ENCODE results near the gene VAC14. TPM values are rescaled to one million over a fixed set of nuclear protein-coding genes. Genes with fewer than 3 reads are reported as not detected.
"Not testable (repeated sequence)": the region's sequence is repeated elsewhere in the genome, so short reads cannot be mapped to it uniquely, and the experiment has no call there.

VAC14 gene
- total RNA-seq, 1 experiment from 2014 or later = 83.0 TPM

DNA sequence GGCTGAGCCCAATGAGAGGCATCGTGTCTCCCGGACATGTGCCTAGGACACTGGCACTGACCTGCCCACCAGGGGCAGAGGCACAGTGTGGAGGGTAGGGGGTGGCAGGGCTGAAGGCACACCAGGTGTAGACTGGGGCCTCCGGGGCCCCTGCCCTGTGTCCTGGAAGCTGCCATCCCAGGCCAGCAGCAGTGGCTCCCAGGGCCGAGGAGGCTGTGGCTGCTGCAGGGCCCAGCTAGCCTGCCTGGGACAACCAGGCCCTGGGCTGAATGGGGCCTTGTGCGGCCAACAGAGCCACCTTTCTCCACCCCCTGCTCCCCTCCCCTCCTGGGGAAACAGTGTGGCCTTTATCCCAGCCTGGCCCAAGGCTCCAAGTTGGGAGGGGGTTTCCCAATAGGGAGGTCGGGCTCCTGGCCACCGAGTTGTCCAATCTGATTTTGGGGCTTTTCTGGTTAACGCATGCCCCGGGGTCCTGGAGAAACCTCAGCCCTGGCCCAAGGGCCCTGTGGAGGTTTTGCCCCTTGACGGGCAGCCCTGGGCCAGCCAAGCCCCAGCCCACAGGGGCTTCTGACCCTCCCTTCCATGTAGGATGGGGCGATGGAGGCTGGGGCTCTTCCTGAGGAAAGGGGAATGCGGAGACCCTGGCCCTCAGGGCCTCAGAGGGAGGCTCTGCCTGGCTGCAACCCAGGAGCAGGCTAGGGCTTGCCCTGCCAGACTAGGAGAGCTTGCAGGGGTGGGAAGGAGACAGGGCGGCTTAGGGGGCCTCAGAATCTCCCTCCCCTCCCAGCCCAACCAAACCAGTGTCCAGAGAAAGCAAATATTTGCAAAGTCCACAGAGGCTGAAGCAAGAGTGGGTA lies 119.3 kb downstream of the VAC14 start:
- no peak for DNase-seq

DNA sequence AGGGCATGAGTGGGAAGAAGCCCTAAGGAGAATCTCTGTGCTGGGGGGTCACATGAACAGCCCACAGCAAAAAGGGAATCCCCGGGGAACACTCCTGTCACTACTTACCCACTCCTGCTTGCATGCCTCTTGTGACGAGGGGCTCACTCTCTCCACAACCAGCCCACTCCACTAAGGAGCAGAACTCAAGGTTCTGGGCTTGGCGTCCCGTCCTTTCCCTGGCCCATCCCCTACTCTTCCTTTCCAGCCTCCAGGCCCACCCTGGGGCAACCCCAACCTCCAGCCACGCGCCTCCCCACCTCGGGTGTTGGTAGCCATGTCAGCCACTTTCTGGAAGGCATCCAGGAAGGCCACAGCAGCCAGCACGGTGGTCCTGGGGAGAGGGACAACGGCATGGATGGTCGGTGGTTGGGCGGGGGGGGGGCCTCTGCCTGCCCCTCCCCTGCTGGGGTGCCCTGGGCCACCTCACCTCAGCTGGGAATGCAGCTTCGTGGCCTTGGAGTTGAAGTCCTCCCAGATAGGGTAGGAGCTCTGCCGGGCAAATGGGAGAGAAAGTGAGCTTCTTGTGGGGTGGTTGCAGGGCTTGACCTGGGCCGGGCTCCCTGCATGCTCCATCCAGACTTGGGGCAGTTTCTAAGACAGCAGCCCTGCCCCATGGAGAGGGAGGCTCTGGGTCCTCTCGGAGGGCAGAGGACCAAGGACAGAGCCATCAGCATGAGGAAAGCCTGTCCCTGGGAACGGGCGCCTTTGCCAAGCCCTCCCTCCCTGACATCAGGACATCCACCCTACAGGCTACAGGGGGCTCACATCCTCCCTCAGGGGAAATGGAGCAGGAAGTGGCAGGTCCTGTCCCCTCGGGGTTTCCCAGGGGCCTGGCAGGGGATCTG lies 120.2 kb downstream of the VAC14 start:
- no peak for DNase-seq
- H3K4me3 ChIP-seq (ENCODE audit: insufficient read depth, low read depth, low read length) = no peak overlapping the region
- H3K27me3 ChIP-seq (ENCODE audit: control insufficient read depth, insufficient read depth, low read length) = no peaks in the 10 kb centered on the region
- H3K36me3 ChIP-seq (replicated peaks; ENCODE audit: control insufficient read depth, insufficient read depth, low read length) = peaks cover 2% of the 10 kb centered on the region; the same call in 1 of the 2 replicates

More for the DNA sequence above, 119.3 kb downstream of the VAC14 start:
- Histone ChIP-seq H3K36me3 (replicated peaks; ENCODE audit: control insufficient read depth, insufficient read depth, low read length) (peaks cover 2% of the 10 kb centered on the region; the same call in 1 of the 2 replicates), H3K27me3 (ENCODE audit: control insufficient read depth, insufficient read depth, low read length) (0 out of 2 replicates have a peak, but pooled peaks cover 2% of the 10 kb centered on the region), H3K4me3 (ENCODE audit: insufficient read depth, low read depth, low read length) (no peak overlapping the region)

DNA sequence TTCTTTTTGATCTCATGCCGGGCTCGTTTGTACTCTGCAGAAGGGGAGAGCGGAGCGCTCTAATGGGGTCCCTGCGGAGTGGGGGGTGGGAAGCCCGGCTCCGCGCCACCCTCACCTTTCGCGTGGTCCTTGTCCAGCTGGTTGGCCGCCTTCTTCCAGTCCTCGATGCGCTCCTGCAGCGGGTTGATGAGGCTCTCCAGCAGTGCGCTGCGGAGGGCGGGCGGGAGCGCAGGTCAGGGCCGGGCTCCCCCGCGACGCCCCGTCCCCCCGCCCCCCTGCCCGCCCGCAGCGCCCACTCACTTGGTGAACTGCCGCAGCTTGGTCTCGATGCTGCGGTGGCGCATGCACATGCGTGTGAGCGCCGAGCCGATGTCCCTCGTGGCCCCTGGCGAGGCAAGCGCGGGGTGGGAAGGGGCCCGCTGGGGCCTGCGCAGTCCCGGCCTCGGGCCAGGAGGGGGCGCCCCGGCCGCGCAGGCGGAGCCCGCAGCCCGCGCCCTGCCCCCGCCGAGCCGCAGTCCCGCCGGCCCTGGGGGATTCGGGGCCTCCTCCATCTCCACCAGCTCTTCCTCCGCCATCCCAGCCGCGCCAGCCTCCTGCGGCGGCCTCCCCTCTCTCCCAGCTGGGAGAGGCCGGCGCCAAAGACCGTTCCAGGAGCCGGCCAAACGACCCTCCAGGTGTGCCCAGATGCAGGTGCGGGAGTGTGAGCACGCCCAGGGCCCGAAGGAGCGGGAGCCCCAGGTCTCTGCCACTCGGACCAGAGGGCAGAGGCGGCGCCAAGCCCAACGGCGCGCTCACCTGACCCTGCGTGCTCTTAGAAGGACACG lies 121.1 kb downstream of the VAC14 start:
- Histone ChIP-seq H3K4me3 (ENCODE audit: insufficient read depth, low read depth, low read length) (no peak overlapping the region), H3K27me3 (ENCODE audit: control insufficient read depth, insufficient read depth, low read length) (no peaks in the 10 kb centered on the region)
- DNase-seq = peak; percentile 99

DNA sequence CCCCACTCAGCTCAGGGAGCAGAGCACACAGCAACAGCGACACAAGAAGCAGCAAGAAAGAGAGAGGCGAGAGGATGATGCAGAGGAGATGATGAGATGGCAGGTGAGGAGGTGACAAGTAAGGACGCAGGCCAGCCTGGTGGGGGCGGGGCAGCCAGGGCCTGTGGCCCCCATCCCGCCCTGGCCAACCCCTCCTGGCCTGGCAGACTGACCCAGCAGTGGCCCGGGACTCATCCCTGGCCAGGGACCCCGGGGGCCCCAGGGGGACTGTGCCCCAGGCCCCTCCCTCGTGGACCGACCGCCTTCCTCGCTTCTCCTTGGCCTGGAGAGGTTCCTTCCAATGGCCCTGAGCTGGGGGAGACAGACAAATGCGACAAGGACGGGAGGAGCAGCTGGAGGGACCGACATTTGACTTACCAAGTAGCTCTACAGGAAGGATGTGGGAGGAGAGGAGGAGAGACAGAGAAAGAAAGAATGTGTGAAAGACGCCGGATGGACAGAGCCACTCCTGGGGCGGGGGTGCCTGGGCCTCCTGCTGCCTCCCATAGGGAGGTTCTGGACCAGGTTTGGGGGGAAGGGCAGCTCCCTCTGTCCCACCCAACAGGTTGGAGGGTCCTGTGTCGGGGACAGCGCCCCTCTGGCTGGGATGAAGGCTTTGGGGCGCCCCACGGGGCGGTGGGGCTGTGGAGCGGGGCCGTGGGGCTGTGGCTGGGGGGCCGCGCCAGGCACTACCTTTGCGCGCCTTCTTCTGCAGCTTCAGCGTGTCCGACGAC lies 121.9 kb downstream of the VAC14 start:
- no peaks in the 10 kb centered on the region for H3K27me3 ChIP-seq (ENCODE audit: control insufficient read depth, insufficient read depth, low read length)
- no peak for DNase-seq
- H3K4me3 ChIP-seq (ENCODE audit: insufficient read depth, low read depth, low read length) = no peak overlapping the region
- peaks cover 2% of the 10 kb centered on the region; the same call in 1 of the 2 replicates for H3K36me3 ChIP-seq (replicated peaks; ENCODE audit: control insufficient read depth, insufficient read depth, low read length)

More for the DNA sequence above, 121.1 kb downstream of the VAC14 start:
- peaks cover 2% of the 10 kb centered on the region; the same call in 1 of the 2 replicates for H3K36me3 ChIP-seq (replicated peaks; ENCODE audit: control insufficient read depth, insufficient read depth, low read length)

DNA sequence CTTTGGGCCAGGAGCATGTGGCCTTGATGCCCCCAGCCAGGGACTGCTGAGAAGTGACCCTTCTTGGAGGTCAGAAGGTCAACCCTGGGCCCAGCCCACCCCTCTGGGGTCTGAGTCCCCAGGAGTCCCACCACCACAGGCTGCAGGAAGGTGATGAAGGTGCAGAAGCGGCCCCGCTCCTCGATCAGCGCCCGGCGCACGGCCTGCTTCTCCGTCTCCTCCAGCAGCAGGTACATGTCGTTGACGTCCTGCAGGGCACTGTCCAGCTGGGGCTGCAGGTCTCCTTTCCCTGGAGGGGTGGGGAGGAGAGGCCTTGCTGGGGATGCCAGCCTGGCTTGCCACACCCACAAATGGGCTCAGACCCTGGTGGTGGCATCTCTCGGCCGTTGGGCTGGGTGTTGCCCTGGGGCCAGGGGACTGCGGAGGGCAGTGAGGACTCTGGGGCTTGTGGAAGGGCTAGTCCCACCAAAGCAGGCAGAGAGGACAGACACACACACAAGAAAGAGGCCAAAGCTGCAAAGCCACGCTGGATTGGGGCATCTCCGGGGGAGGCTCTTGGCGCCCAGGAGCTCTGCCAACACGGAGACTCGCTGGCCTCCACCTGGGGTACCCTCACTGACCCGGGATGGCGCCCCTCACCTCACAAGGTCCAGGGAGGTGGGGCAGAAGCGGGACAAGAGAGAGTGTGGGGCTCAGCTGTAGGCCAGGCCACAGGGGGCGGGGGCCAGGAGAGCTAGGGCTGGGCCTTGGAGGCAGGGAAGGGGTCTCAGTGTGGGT lies 122.6 kb downstream of the VAC14 start:
- Histone ChIP-seq H3K36me3 (replicated peaks; ENCODE audit: control insufficient read depth, insufficient read depth, low read length) (peaks cover 2% of the 10 kb centered on the region), H3K27me3 (ENCODE audit: control insufficient read depth, insufficient read depth, low read length) (no peaks in the 10 kb centered on the region), H3K4me3 (ENCODE audit: insufficient read depth, low read depth, low read length) (no peak overlapping the region)
- no peak for DNase-seq

DNA sequence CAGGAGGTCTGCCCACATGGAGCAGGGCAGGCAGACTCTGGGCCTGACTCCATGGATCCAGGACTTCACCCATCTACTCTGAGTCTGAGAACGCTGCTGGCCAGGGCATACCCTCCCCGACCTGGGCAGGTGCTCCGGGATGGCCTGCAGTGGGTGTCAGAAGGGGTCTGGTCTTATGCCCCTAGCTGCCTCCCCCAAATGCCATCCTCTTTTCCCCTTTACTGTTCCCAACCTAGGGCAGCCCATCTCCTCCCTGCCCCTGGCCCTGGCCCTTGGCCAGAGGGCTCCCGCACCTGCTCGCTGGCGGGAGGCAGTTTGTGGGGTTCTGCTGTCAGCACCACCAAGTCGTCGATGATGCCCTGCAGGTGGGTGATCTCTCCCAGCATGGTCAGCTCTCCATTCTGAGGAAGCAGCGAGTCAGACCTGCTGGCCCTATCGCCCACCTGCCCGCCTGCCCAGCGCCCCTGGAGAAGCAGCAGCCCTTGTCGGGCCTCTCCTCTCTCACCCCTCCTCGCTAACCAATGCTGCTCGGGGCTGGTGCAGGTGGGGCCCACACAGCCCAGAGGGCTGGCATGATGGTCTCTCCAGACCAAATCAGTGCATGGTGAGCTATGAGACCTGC lies 123.3 kb downstream of the VAC14 start:
- H3K4me3 ChIP-seq (ENCODE audit: insufficient read depth, low read depth, low read length) = no peak overlapping the region
- H3K36me3 ChIP-seq (replicated peaks; ENCODE audit: control insufficient read depth, insufficient read depth, low read length) = peaks cover 3% of the 10 kb centered on the region
- H3K27me3 ChIP-seq (ENCODE audit: control insufficient read depth, insufficient read depth, low read length) = no peaks in the 10 kb centered on the region
- DNase-seq = no peak

DNA sequence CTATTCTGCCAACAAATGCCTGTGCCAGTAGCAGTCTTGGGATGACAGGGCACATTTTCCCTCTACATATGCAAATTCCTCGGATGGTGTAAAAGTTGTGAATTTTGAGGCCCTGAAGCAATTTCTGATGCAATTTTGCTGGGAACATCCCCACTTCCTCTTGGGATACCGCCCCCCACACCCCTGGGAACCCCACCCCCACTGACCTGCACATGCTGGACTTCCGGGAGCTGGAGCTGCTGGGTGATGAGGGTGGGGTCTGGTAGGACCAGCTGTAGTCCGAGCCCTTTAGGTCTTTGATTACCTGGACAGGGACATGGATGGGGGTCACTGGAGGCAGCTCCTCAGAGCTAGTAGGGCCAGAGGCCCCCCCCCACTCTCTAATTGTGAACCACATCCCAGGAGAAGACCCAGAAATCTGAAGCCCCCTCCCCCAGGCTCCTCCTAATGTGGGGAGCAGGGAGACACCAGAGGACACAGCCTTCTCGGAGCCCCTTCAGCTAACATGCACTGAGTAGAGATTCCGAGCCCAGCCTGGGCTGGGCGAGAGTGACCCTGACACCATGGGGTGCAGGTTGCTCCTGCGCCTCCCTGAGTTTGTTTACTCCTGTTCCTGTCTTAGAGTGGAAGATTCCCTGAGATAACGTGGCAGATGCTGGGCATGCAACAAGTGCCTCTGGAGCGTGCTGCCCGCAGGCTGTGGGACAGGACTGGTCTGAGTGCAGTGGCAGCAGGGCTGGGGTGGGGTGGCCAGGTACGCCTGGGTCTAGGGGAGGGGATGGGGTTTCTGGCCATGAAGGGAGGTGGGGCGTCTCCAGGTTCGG lies 124.1 kb downstream of the VAC14 start:
- DNase-seq = no peak
- Histone ChIP-seq H3K27me3 (ENCODE audit: control insufficient read depth, insufficient read depth, low read length) (no peaks in the 10 kb centered on the region), H3K4me3 (ENCODE audit: insufficient read depth, low read depth, low read length) (no peak overlapping the region), H3K36me3 (replicated peaks; ENCODE audit: control insufficient read depth, insufficient read depth, low read length) (peaks cover 3% of the 10 kb centered on the region)

DNA sequence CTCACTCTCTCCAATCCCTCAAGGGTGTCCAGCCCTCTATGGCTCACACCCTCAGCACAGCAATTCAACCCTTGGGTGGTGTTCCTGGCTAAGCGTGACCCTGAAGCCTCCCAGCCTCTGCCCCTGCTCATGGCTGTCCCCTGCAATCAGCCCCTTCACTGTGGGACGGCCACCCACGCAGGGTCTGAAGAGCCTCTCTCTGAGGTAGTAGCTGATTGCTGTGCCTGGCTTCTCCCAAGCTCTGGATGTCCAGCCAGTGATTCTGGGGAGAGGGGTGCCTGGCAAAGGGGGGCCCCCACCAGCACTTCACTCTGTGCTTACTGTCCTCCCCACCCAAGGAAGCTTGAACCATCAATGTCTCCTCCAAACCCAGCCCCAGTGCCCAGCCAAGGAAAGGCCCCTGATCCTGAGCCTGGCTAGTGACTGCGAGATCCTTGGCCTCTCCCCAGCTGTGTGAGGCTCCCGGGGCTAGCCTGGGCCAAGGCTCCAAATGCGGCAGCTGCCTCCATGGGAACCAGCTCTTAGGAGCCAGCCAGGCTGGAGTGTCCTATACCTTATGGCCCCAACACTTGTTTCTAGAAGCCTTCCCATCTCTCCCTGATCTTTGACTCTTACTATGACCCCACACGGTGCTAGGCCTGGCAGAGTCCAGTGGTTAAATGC lies 125.0 kb downstream of the VAC14 start:
- H3K4me3 ChIP-seq (ENCODE audit: insufficient read depth, low read depth, low read length) = no peak overlapping the region
- DNase-seq = no peak
- no peaks in the 10 kb centered on the region for H3K27me3 ChIP-seq (ENCODE audit: control insufficient read depth, insufficient read depth, low read length)
- H3K36me3 ChIP-seq (replicated peaks; ENCODE audit: control insufficient read depth, insufficient read depth, low read length) = peaks cover 3% of the 10 kb centered on the region

DNA sequence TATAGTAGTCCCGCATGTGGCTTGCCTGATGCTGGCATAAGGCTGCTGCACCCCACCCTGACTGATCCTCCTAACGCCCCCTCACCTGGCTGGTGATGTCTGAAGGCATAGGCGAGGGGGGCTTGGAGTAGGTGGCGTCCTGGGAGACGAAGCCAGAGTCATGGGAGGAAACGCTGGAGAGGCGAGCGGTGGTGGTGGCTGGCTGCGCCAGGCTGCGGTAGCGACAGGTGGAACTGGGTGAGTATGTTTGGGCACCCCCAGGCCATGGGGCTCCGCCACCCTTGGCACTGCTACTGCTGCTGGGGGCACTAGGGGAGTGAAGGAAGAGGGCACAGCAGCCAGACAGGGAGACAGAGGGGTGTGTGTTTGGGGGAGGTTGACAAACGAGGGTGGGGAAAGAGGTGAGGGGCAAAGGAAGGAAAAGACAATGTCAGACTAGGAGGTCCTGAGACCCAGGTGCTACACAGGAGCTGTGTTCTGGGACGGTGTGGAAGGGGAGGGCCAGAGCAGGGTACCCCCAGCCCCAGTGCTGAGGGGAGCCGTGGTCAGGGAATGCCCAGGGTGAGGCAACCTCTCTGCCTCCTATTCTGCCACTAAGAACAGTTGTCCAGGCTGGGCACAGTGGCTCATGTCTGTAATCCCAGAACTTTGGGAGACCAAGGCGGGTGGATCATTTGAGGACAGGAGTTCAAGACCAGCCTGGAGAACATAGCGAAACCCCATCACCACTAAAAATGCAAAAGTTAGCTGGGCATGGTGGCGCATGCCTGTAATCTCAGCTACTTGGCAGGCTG lies 126.5 kb downstream of the VAC14 start:
- Histone ChIP-seq H3K4me3 (ENCODE audit: insufficient read depth, low read depth, low read length) (no peak overlapping the region), H3K36me3 (replicated peaks; ENCODE audit: control insufficient read depth, insufficient read depth, low read length) (peaks cover 4% of the 10 kb centered on the region)

DNA sequence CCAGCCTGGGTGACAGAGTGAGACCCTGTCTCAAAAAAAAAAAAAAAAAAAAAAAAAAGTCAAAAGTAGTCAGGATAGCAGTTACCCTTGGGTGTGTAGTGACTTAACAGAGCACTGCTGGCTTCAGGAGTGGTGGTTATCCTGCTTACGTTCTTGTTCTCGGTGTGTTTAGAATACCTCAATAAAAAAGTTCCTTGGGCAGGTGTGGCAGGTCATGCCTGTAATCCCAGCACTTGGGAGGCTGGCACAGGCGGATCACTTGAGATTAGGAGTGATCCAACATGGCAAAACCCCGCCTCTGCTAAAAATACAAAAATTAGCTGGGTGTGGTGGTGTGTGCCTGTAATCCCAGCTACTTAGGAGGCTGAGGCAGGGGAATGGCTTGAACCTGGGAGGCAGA lies 130.0 kb downstream of the VAC14 start:
- not testable (repeated sequence) for H3K4me3 ChIP-seq (ENCODE audit: insufficient read depth, low read depth, low read length); DNase-seq; H3K27me3 ChIP-seq (ENCODE audit: control insufficient read depth, insufficient read depth, low read length); H3K36me3 ChIP-seq (replicated peaks; ENCODE audit: control insufficient read depth, insufficient read depth, low read length)

More for the DNA sequence above, 126.5 kb downstream of the VAC14 start:
- no peaks in the 10 kb centered on the region for H3K27me3 ChIP-seq (ENCODE audit: control insufficient read depth, insufficient read depth, low read length)
- DNase-seq = no peak

DNA sequence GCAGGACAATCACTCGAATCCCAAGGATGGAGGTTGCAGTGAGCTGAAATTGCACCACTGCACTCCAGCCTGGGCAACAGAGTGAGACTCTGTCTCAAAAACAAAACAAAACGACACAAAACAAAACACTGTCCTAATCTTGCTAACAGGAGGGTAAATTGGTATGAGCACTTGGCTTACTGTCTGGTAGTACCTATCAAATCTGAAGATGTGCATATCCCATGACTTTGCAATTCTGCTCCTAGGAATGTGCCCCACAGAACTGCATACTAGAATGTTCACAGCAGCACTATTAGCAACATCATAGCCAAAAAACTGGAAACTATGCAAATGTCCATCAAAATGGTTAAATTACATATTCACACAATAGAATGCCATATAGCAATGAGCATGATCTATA lies 130.8 kb downstream of the VAC14 start:
- H3K4me3 ChIP-seq (ENCODE audit: insufficient read depth, low read depth, low read length) = no peak overlapping the region
- no peaks in the 10 kb centered on the region for H3K27me3 ChIP-seq (ENCODE audit: control insufficient read depth, insufficient read depth, low read length)
- H3K36me3 ChIP-seq (replicated peaks; ENCODE audit: control insufficient read depth, insufficient read depth, low read length) = peaks cover 7% of the 10 kb centered on the region
- no peak for DNase-seq
